ENCODE data around the gene CRYM.

- TF ChIP-seq ZBTB26 (tag by site-specific recombination; optimal IDR thresholded peaks at IDR 0.05) (no peak), CTCF (tag by site-specific recombination; IDR thresholded peaks at IDR 0.05) (no peak), ZNF37A (tag by site-specific recombination; IDR thresholded peaks at IDR 0.05) (no peak), ZNF169 (tag by site-specific recombination; IDR thresholded peaks at IDR 0.05) (no peak), ZFP3 (tag by site-specific recombination; IDR thresholded peaks at IDR 0.05; ENCODE audit: low read depth) (no peak)
Observed at GRCh38 chr16:21223787-21224186, 54.3 kb downstream of the CRYM start.
